IPS DF 6.9 (cell line): ENCODE results near the gene POGZ.
"Not testable (repeated sequence)": the region's sequence is repeated elsewhere in the genome, so short reads cannot be mapped to it uniquely, and the experiment has no call there.

Source experiments
- DNase-seq: peaks from one replicate; pipeline ENCODE4 v3.0.0-alpha.2; 2013; ENCODE audit warnings: low read depth, low spot score
- H3K27ac ChIP-seq: one replicate; pipeline ENCODE4 v1.5.1; 2013; ENCODE audit warnings: low read length, control low read depth
- H3K27me3 ChIP-seq: 2 replicates; pipeline ENCODE4 v1.6.1; 2013; ENCODE audit warnings: mild to moderate bottlenecking, low read length; ENCODE audit not compliant: control insufficient read depth, insufficient read depth
- H3K36me3 ChIP-seq: 2 replicates; pipeline ENCODE4 v1.6.1; 2013; ENCODE audit warnings: low read length; ENCODE audit not compliant: control insufficient read depth, insufficient read depth
- H3K4me1 ChIP-seq: 2 replicates; pipeline ENCODE4 v1.6.1; 2013; ENCODE audit warnings: low read length; ENCODE audit not compliant: control insufficient read depth, insufficient read depth
- H3K4me3 ChIP-seq: 2 replicates; pipeline ENCODE4 v1.5.1; 2013; ENCODE audit warnings: mild to moderate bottlenecking, low read length
- H3K9me3 ChIP-seq: 2 replicates; pipeline ENCODE4 v1.6.1; 2013; ENCODE audit warnings: low read length, inconsistent platforms; ENCODE audit not compliant: control insufficient read depth, insufficient read depth
- WGBS: extraction: QIAGEN DNeasy Blood & Tissue Kit; methylation state at CpG from one replicate; pipeline ENCODE4 v1.1.7; 2013; ENCODE audit warnings: mixed read lengths, missing lambda C conversion rate; ENCODE audit not compliant: insufficient read length, insufficient coverage; 5-methylcytosine and 5-hydroxymethylcytosine counted together

POGZ gene

GRCh38 chr1:151447696-151448095, 11.6 kb downstream of the POGZ start:
- WGBS, result no CpG with 5 or more reads among the region's 2 CpGs
- Histone ChIP-seq H3K4me1 (peaks cover 2% of the 10 kb centered on the region), H3K4me3 (no peak overlapping the region), H3K36me3 (no peaks in the 10 kb centered on the region; the same call in 1 of the 2 replicates), H3K27me3 (no peaks in the 10 kb centered on the region), H3K27ac (no peak overlapping the region), H3K9me3 (no peaks in the 10 kb centered on the region)
- DNase-seq, result no peak

- Histone ChIP-seq H3K36me3 (peaks cover 2% of the 10 kb centered on the region; the same call in 1 of the 2 replicates), H3K27ac (no peak overlapping the region), H3K27me3 (no peaks in the 10 kb centered on the region), H3K9me3 (no peaks in the 10 kb centered on the region), H3K4me1 (peaks cover 2% of the 10 kb centered on the region), H3K4me3 (no peak overlapping the region)
- no peak for DNase-seq
- WGBS, result no CpG with 5 or more reads among the region's 4 CpGs
Observed at GRCh38 chr1:151444783-151445177, 14.5 kb downstream of the POGZ start.

- no peak overlapping the region for H3K27ac ChIP-seq
- H3K27me3 ChIP-seq, result no peaks in the 10 kb centered on the region
- no peak overlapping the region for H3K4me3 ChIP-seq
- H3K36me3 ChIP-seq, result peaks cover 2% of the 10 kb centered on the region; the same call in 1 of the 2 replicates
- H3K9me3 ChIP-seq, result no peaks in the 10 kb centered on the region
- peak; percentile 29 for DNase-seq
- WGBS, result no CpG with 5 or more reads among the region's 4 CpGs
- peaks cover 2% of the 10 kb centered on the region for H3K4me1 ChIP-seq
Observed at GRCh38 chr1:151443846-151444782, 15.2 kb downstream of the POGZ start.

- not testable (repeated sequence) for H3K9me3 ChIP-seq, H3K27me3 ChIP-seq, H3K4me3 ChIP-seq, H3K36me3 ChIP-seq, H3K27ac ChIP-seq, H3K4me1 ChIP-seq, DNase-seq
- WGBS, result no CpG with 5 or more reads among the region's 8 CpGs
Observed at GRCh38 chr1:151437396-151437795, 21.9 kb downstream of the POGZ start.

- no CpG with 5 or more reads among the region's 6 CpGs for WGBS
- no peaks in the 10 kb centered on the region for H3K27me3 ChIP-seq
- H3K4me1 ChIP-seq, result no peaks in the 10 kb centered on the region
- no peak for DNase-seq
- H3K4me3 ChIP-seq, result no peak overlapping the region
- no peaks in the 10 kb centered on the region for H3K9me3 ChIP-seq
- H3K36me3 ChIP-seq, result peaks cover 2% of the 10 kb centered on the region; the same call in 1 of the 2 replicates
- no peak overlapping the region for H3K27ac ChIP-seq
Observed at GRCh38 chr1:151436985-151437384, 22.3 kb downstream of the POGZ start.

- Histone ChIP-seq H3K4me1 (no peaks in the 10 kb centered on the region), H3K9me3 (no peaks in the 10 kb centered on the region), H3K36me3 (no peaks in the 10 kb centered on the region), H3K27me3 (no peaks in the 10 kb centered on the region), H3K27ac (no peak overlapping the region), H3K4me3 (no peak overlapping the region)
- DNase-seq, result no peak
- WGBS, result no CpG with 5 or more reads among the region's 3 CpGs
Observed at GRCh38 chr1:151435174-151435573, 24.1 kb downstream of the POGZ start.

- not testable (repeated sequence) for H3K27me3 ChIP-seq, H3K9me3 ChIP-seq, H3K27ac ChIP-seq, H3K36me3 ChIP-seq, H3K4me1 ChIP-seq, DNase-seq, H3K4me3 ChIP-seq
- WGBS, result no CpG with 5 or more reads among the region's 5 CpGs
Observed at GRCh38 chr1:151433827-151434226, 25.5 kb downstream of the POGZ start.

GRCh38 chr1:151428068-151428467, 31.2 kb downstream of the POGZ start:
- no peak overlapping the region for H3K27ac ChIP-seq
- H3K36me3 ChIP-seq, result peaks cover 27% of the 10 kb centered on the region
- H3K27me3 ChIP-seq, result no peaks in the 10 kb centered on the region
- no peak for DNase-seq
- H3K4me1 ChIP-seq, result no peaks in the 10 kb centered on the region
- no peaks in the 10 kb centered on the region for H3K9me3 ChIP-seq
- H3K4me3 ChIP-seq, result no peak overlapping the region
- no CpG with 5 or more reads among the region's 7 CpGs for WGBS

- no CpG with 5 or more reads among the region's 2 CpGs for WGBS
- DNase-seq, result no peak
- Histone ChIP-seq H3K4me1 (no peaks in the 10 kb centered on the region), H3K27me3 (no peaks in the 10 kb centered on the region), H3K9me3 (no peaks in the 10 kb centered on the region), H3K27ac (no peak overlapping the region), H3K36me3 (peaks cover 31% of the 10 kb centered on the region), H3K4me3 (no peak overlapping the region)
Observed at GRCh38 chr1:151425103-151425502, 34.2 kb downstream of the POGZ start.

- peaks cover 17% of the 10 kb centered on the region; the same call in 1 of the 2 replicates for H3K36me3 ChIP-seq
- no CpG with 5 or more reads among the region's 5 CpGs for WGBS
- no peaks in the 10 kb centered on the region for H3K4me1 ChIP-seq
- H3K9me3 ChIP-seq, result no peaks in the 10 kb centered on the region; the same call in 1 of the 2 replicates
- DNase-seq, result no peak
- no peaks in the 10 kb centered on the region for H3K27me3 ChIP-seq
- no peak overlapping the region for H3K4me3 ChIP-seq
- no peak overlapping the region for H3K27ac ChIP-seq
Observed at GRCh38 chr1:151419819-151420218, 39.5 kb downstream of the POGZ start.
